Upper lobe of right lung (tissue), 1 donor: ENCODE data around the gene SPATA16. TPM values are rescaled to one million over a fixed set of nuclear protein-coding genes. Genes with fewer than 3 reads are reported as not detected.
"Not testable (repeated sequence)": the region's sequence is repeated elsewhere in the genome, so short reads cannot be mapped to it uniquely, and the experiment has no call there.

ENCODE experiments used
- ATAC-seq: fragments of 200-7000 bp; cut with Tn5 transposase; one replicate; pipeline ENCODE4 v1.9.1; 2020; ENCODE audit warnings: mild to moderate bottlenecking, moderate library complexity
- DNase-seq: peaks from one replicate; pipeline ENCODE4 v3.0.0-alpha.2; 2020
- H3K27ac ChIP-seq: fragments of 200-600 bp; one replicate; pipeline ENCODE4 v1.8.0; 2022
- H3K27me3 ChIP-seq: fragments of 200-600 bp; one replicate; pipeline ENCODE4 v1.8.0; 2022; ENCODE audit warnings: mild to moderate bottlenecking
- H3K36me3 ChIP-seq: fragments of 200-600 bp; one replicate; pipeline ENCODE4 v1.8.0; 2022
- H3K4me1 ChIP-seq: fragments of 200-600 bp; one replicate; pipeline ENCODE4 v1.8.0; 2022
- H3K4me3 ChIP-seq: fragments of 200-600 bp; one replicate; pipeline ENCODE4 v1.8.0; 2022; ENCODE audit warnings: mild to moderate bottlenecking
- H3K9me3 ChIP-seq: fragments of 200-600 bp; one replicate; pipeline ENCODE4 v1.8.0; 2022
- CTCF ChIP-seq: fragments of 200-600 bp; IDR thresholded peaks from one replicate; pipeline ENCODE4 v1.8.0; 2022; ENCODE audit warnings: antibody characterized with exemption
- intact Hi-C: fragments of 100-400 bp; cut with DNase I; formaldehyde crosslinking; loops from one replicate; pipeline ENCODE4 v1.11.0; 2022
- total RNA-seq: library from RNA; stranded (reverse); fragmentation: NEBNext Ultra II Directional; extraction: Animal tissue kit (Norgen Biotek cat#: 25700); gene quantifications from one replicate; pipeline ENCODE4 v1.2.1, GENCODE V29; 2021
- donor health status: DM: no; HTN: yes; CAD: no; lungs with severe emphysema.

SPATA16 gene
- total RNA-seq, 1 donor from 2014 or later = not detected

GRCh38 chr3:172965256-172965655 lies 175.8 kb downstream of the SPATA16 start:
- Histone ChIP-seq H3K4me3 (no peak overlapping the region), H3K4me1 (no peaks in the 10 kb centered on the region), H3K27ac (no peak overlapping the region), H3K27me3 (no peaks in the 10 kb centered on the region), H3K36me3 (no peaks in the 10 kb centered on the region), H3K9me3 (no peaks in the 10 kb centered on the region)
- intact Hi-C loops = no loop called here
- DNase-seq = no peak
- ATAC-seq = no peak
- TF ChIP-seq CTCF = no peak

GRCh38 chr3:172960626-172961182 lies 180.3 kb downstream of the SPATA16 start:
- intact Hi-C loops = not testable (repeated sequence)

GRCh38 chr3:172958565-172958964 lies 182.5 kb downstream of the SPATA16 start:
- no peaks in the 10 kb centered on the region for H3K4me1 ChIP-seq
- no peak overlapping the region for H3K27ac ChIP-seq
- ATAC-seq (no peak), DNase-seq (no peak)
- intact Hi-C loops = no loop called here
- no peaks in the 10 kb centered on the region for H3K27me3 ChIP-seq
- no peaks in the 10 kb centered on the region for H3K9me3 ChIP-seq
- H3K36me3 ChIP-seq = no peaks in the 10 kb centered on the region
- H3K4me3 ChIP-seq = no peak overlapping the region
- TF ChIP-seq CTCF = no peak

More at GRCh38 chr3:172960626-172961182, 180.3 kb downstream of the SPATA16 start:
- not testable (repeated sequence) for H3K9me3 ChIP-seq, H3K27ac ChIP-seq, H3K36me3 ChIP-seq, ATAC-seq, DNase-seq, H3K27me3 ChIP-seq, H3K4me3 ChIP-seq, H3K4me1 ChIP-seq

GRCh38 chr3:172953571-172953970 lies 187.5 kb downstream of the SPATA16 start:
- Histone ChIP-seq H3K9me3 (no peaks in the 10 kb centered on the region), H3K27ac (no peak overlapping the region), H3K27me3 (no peaks in the 10 kb centered on the region), H3K4me1 (no peaks in the 10 kb centered on the region), H3K36me3 (no peaks in the 10 kb centered on the region), H3K4me3 (no peak overlapping the region)
- intact Hi-C loops = no loop called here
- DNase-seq (no peak), ATAC-seq (no peak)
- TF ChIP-seq CTCF = no peak

GRCh38 chr3:172951511-172951910 lies 189.5 kb downstream of the SPATA16 start:
- TF ChIP-seq CTCF = no peak
- no peaks in the 10 kb centered on the region for H3K9me3 ChIP-seq
- no peak overlapping the region for H3K4me3 ChIP-seq
- no peak overlapping the region for H3K27ac ChIP-seq
- no peak for ATAC-seq
- H3K36me3 ChIP-seq = no peaks in the 10 kb centered on the region
- intact Hi-C loops = no loop called here
- no peaks in the 10 kb centered on the region for H3K27me3 ChIP-seq
- H3K4me1 ChIP-seq = no peaks in the 10 kb centered on the region
- DNase-seq = no peak

GRCh38 chr3:172946061-172946460 lies 195.0 kb downstream of the SPATA16 start:
- Histone ChIP-seq H3K27me3 (no peaks in the 10 kb centered on the region), H3K27ac (no peak overlapping the region), H3K9me3 (no peaks in the 10 kb centered on the region), H3K4me1 (no peaks in the 10 kb centered on the region), H3K4me3 (no peak overlapping the region), H3K36me3 (no peaks in the 10 kb centered on the region)
- intact Hi-C loops = no loop called here
- TF ChIP-seq CTCF = no peak
- ATAC-seq (peak; percentile 39), DNase-seq (no peak)
